HepG2 (cell line): ENCODE results near the gene QRICH2. TPM values are rescaled to one million over a fixed set of nuclear protein-coding genes. Genes with fewer than 3 reads are reported as not detected.

Source experiments
- ARHGAP35 ChIP-seq: sonication (generic); formaldehyde crosslinking; IDR thresholded peaks from 2 replicates; pipeline ENCODE4 v1.9.0; 2022; ENCODE audit warnings: mild to moderate bottlenecking, inconsistent platforms, moderate library complexity, missing genetic modification reagents, borderline replicate concordance
- DR1 ChIP-seq: sonication (generic); formaldehyde crosslinking; IDR thresholded peaks from 2 replicates; pipeline ENCODE4 v1.8.0; 2021; ENCODE audit warnings: mild to moderate bottlenecking, missing genetic modification reagents, inconsistent platforms
- IRX3 ChIP-seq: sonication (generic); formaldehyde crosslinking; IDR thresholded peaks from 2 replicates; pipeline ENCODE4 v1.8.1; 2023; ENCODE audit warnings: mild to moderate bottlenecking, low read depth, missing genetic modification reagents, borderline replicate concordance
- KAT2B ChIP-seq: fragments of 150-350 bp; IDR thresholded peaks from 2 replicates; pipeline ENCODE4 v1.6.1; 2014; ENCODE audit warnings: low read depth, low read length, borderline replicate concordance
- PAWR ChIP-seq: sonication (generic); formaldehyde crosslinking; IDR thresholded peaks from 2 replicates; pipeline ENCODE4 v1.4.0; 2020; ENCODE audit warnings: missing genetic modification reagents, mild to moderate bottlenecking, borderline replicate concordance
- TMF1 ChIP-seq: sonication (generic); formaldehyde crosslinking; IDR thresholded peaks from 2 replicates; pipeline ENCODE4 v1.8.1; 2022; ENCODE audit warnings: low read depth, missing genetic modification reagents
- ZBTB2 ChIP-seq: sonication (generic); formaldehyde crosslinking; IDR thresholded peaks from 2 replicates; pipeline ENCODE4 v1.8.0; 2022; ENCODE audit warnings: low read depth, missing genetic modification reagents
- ZBTB42 ChIP-seq: sonication (generic); formaldehyde crosslinking; IDR thresholded peaks from 2 replicates; pipeline ENCODE4 v1.5.0; 2020; ENCODE audit warnings: mild to moderate bottlenecking, missing genetic modification reagents
- ZFP41 ChIP-seq: sonication (generic); formaldehyde crosslinking; IDR thresholded peaks from 2 replicates; pipeline ENCODE4 v1.4.0; 2020; ENCODE audit warnings: mild to moderate bottlenecking, missing genetic modification reagents, borderline replicate concordance
- ZNF280B ChIP-seq: sonication (generic); formaldehyde crosslinking; IDR thresholded peaks from 2 replicates; pipeline ENCODE4 v1.5.0; 2020; ENCODE audit warnings: missing genetic modification reagents, mild to moderate bottlenecking, borderline replicate concordance
- ZNF333 ChIP-seq: sonication (generic); formaldehyde crosslinking; IDR thresholded peaks from 2 replicates; pipeline ENCODE4 v1.4.0; 2020; ENCODE audit warnings: mild to moderate bottlenecking, missing genetic modification reagents, borderline replicate concordance
- ZNF407 ChIP-seq: sonication (generic); formaldehyde crosslinking; IDR thresholded peaks from one replicate; pipeline ENCODE4 v1.5.1; 2020; ENCODE audit warnings: mild to moderate bottlenecking, missing genetic modification reagents; ENCODE audit errors: not compliant biosample characterization
- ZNF44 ChIP-seq: sonication (generic); formaldehyde crosslinking; IDR thresholded peaks from 2 replicates; pipeline ENCODE4 v1.5.1; 2020; ENCODE audit warnings: mild to moderate bottlenecking, missing genetic modification reagents
- ZNF768 ChIP-seq: sonication (generic); formaldehyde crosslinking; IDR thresholded peaks from 2 replicates; pipeline ENCODE4 v1.4.0; 2020; ENCODE audit warnings: missing genetic modification reagents
- polyA plus RNA-seq, 8 experiments: library from polyadenylated mRNA; depleted of rRNA in 3 of 8; stranded (reverse) in 7 of 8; unstranded in 1 of 8; fragments of >200 nt; fragmentation: Illumina TruSeq in 4 of 8; extraction: Trizol in 4 of 8; gene quantifications; 2 replicates each; pipeline versions ENCODE4 v1.2.1 to v1.2.3, GENCODE V29; 2011 to 2016; ENCODE audit warnings: low read depth in 4 of 8, missing spikeins in 1 of 8, mixed read lengths in 1 of 8; ENCODE audit not compliant: insufficient read depth in 1 of 8
- total RNA-seq, 5 experiments: library from RNA; depleted of rRNA; stranded (reverse); fragments of >200 nt; fragmentation: Illumina TruSeq; extraction: Trizol; gene quantifications; 2 replicates each; pipeline ENCODE4 v1.2.3, GENCODE V29; 2016; ENCODE audit warnings: low read depth in 1 of 5
- TF ChIP-seq, protein P1 (sequence below): IDR thresholded peaks from 2 replicates; pipeline ENCODE4 v1.6.1; 2016; ENCODE audit warnings: missing compliant biosample characterization, missing genetic modification reagents, borderline replicate concordance

QRICH2 gene
- total and polyA plus RNA-seq, 2 of the 13 experiments (the other 11 are each of a cell fraction or from before 2014, with no cell fraction given): 3.7 to 5.7 TPM

GRCh38 chr17:76240461-76241203 lies 67.4 kb downstream of the QRICH2 start, which contains the start of gene RNF157 (continued):
- TF ChIP-seq ZNF407 (CRISPR knock-in tag): peak; percentile 63
- TF ChIP-seq IRX3 (CRISPR knock-in tag): peak; percentile 47; the same call in 1 of the 2 replicates
- no peak for TF ChIP-seq ZFP41 (CRISPR knock-in tag)
- TF ChIP-seq ZNF44: peak; percentile 78; the same call in 1 of the 2 replicates
- 0 out of 2 replicates have a peak, but pooled peaks have one; percentile 80 for TF ChIP-seq TMF1 (CRISPR knock-in tag)
- no peak for TF ChIP-seq KAT2B
- TF ChIP-seq PAWR (CRISPR knock-in tag): no peak
- TF ChIP-seq ZNF280B (CRISPR knock-in tag): peak; percentile 74; the same call in 1 of the 2 replicates
- peak; percentile 56; the same call in 1 of the 2 replicates for TF ChIP-seq ARHGAP35 (CRISPR knock-in tag)
- peak; percentile 73; the same call in 1 of the 2 replicates for TF ChIP-seq ZNF333 (CRISPR knock-in tag)
- 0 out of 2 replicates have a peak, but pooled peaks have one; percentile 12 for TF ChIP-seq ZBTB42 (CRISPR knock-in tag)
- TF ChIP-seq ZNF768: peak; percentile 25; the same call in 1 of the 2 replicates
- no peak for TF ChIP-seq DR1 (CRISPR knock-in tag)
- TF ChIP-seq ZBTB2: peak; percentile 75; the same call in 1 of the 2 replicates
- TF ChIP-seq, protein P1, sequence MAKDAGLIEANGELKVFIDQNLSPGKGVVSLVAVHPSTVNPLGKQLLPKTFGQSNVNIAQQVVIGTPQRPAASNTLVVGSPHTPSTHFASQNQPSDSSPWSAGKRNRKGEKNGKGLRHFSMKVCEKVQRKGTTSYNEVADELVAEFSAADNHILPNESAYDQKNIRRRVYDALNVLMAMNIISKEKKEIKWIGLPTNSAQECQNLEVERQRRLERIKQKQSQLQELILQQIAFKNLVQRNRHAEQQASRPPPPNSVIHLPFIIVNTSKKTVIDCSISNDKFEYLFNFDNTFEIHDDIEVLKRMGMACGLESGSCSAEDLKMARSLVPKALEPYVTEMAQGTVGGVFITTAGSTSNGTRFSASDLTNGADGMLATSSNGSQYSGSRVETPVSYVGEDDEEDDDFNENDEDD (CRISPR knock-in tag): peak; percentile 84; the same call in 1 of the 2 replicates
